Neural cell (in vitro differentiated cells): Measurements from ENCODE around the gene KSR2. TPM values are rescaled to one million over a fixed set of nuclear protein-coding genes. Genes with fewer than 3 reads are reported as not detected.

ENCODE experiments used
- H2AFZ ChIP-seq: fragments of 200-600, 300-800 bp; sonication (generic), shearing (Covaris generic); 2 replicates; pipeline ENCODE4 v1.6.0; 2014; ENCODE audit warnings: low read depth, mild to moderate bottlenecking, antibody characterized with exemption, low read length, moderate library complexity
- H3F3A ChIP-seq: fragments of 200-600 bp; shearing (Covaris generic); 2 replicates; pipeline ENCODE4 v1.6.1; 2016; ENCODE audit warnings: mild to moderate bottlenecking, moderate library complexity, mixed read lengths, antibody characterized with exemption, low read length; ENCODE audit not compliant: insufficient read depth, poor library complexity, severe bottlenecking
- H3K27ac ChIP-seq: fragments of 200-600, 300-800 bp; sonication (generic), shearing (Covaris generic); 2 replicates; pipeline ENCODE4 v1.5.1; 2014; ENCODE audit warnings: mild to moderate bottlenecking, low read length, moderate library complexity
- H3K27me3 ChIP-seq: fragments of 300-800, 200-600 bp; sonication (generic), shearing (Covaris generic); 2 replicates; pipeline ENCODE4 v1.6.0; 2014; ENCODE audit warnings: mild to moderate bottlenecking, low read depth, low read length, moderate library complexity; ENCODE audit not compliant: insufficient read depth
- H3K36me3 ChIP-seq: fragments of 300-800, 200-600 bp; sonication (generic), shearing (Covaris generic); 2 replicates; pipeline ENCODE4 v1.5.1; 2014; ENCODE audit warnings: mild to moderate bottlenecking, antibody characterized with exemption, low read length, moderate library complexity; ENCODE audit not compliant: insufficient read depth
- H3K4me2 ChIP-seq: fragments of 300-800, 200-600 bp; sonication (generic), shearing (Covaris generic); 2 replicates; pipeline ENCODE4 v1.6.0; 2014; ENCODE audit warnings: mild to moderate bottlenecking, low read length
- H3K4me3 ChIP-seq: fragments of 300-800, 200-600 bp; sonication (generic), shearing (Covaris generic); 2 replicates; pipeline ENCODE4 v1.5.1; 2014; ENCODE audit warnings: mild to moderate bottlenecking, low read length, moderate library complexity
- H3K79me2 ChIP-seq: fragments of 200-600 bp; shearing (Covaris generic); replicated peaks from 2 replicates; pipeline ENCODE4 v1.6.0; 2014; ENCODE audit warnings: mild to moderate bottlenecking, low read length, moderate library complexity; ENCODE audit not compliant: insufficient read depth
- H3K9ac ChIP-seq: fragments of 300-800, 200-600 bp; sonication (generic), shearing (Covaris generic); 2 replicates; pipeline ENCODE4 v1.6.1; 2016; ENCODE audit warnings: mild to moderate bottlenecking, low read length, mixed read lengths
- H3K9me2 ChIP-seq: fragments of 200-600 bp; shearing (Covaris generic); 2 replicates; pipeline ENCODE4 v1.6.1; 2016; ENCODE audit warnings: mild to moderate bottlenecking, low read length, mixed read lengths; ENCODE audit not compliant: insufficient read depth
- H3K9me3 ChIP-seq: fragments of 200-600, 300-800 bp; sonication (generic), shearing (Covaris generic); 2 replicates; pipeline ENCODE4 v1.6.1; 2016; ENCODE audit warnings: mild to moderate bottlenecking, mixed run types, low read length, moderate library complexity, mixed read lengths
- H4K20me1 ChIP-seq: fragments of 200-600 bp; shearing (Covaris generic); 2 replicates; pipeline ENCODE4 v1.6.1; 2016; ENCODE audit warnings: mild to moderate bottlenecking, mixed run types; ENCODE audit not compliant: insufficient read depth
- EP300 ChIP-seq: fragments of 450-650 bp; conservative IDR thresholded peaks from 2 replicates; pipeline ENCODE4 v1.6.1; 2014; ENCODE audit warnings: antibody characterized with exemption, mild to moderate bottlenecking, moderate library complexity; ENCODE audit not compliant: poor library complexity, severe bottlenecking
- EZH2 ChIP-seq: fragments of 200-600, 300-800 bp; shearing (Covaris generic), sonication (generic); IDR thresholded peaks from 2 replicates; pipeline ENCODE4 v1.6.1; 2014; ENCODE audit warnings: antibody characterized with exemption, low read length, borderline replicate concordance, mild to moderate bottlenecking; ENCODE audit not compliant: insufficient read depth, poor library complexity, severe bottlenecking
- MXI1 ChIP-seq: fragments of 450-650 bp; conservative IDR thresholded peaks from 2 replicates; pipeline ENCODE4 v1.6.1; 2014; ENCODE audit warnings: antibody characterized with exemption, mild to moderate bottlenecking; ENCODE audit not compliant: poor library complexity, severe bottlenecking
- POLR2AphosphoS5 ChIP-seq: IDR thresholded peaks from 2 replicates; pipeline ENCODE4 v1.6.1; 2012
- RAD21 ChIP-seq: fragments of 450-650 bp; conservative IDR thresholded peaks from 2 replicates; pipeline ENCODE4 v1.6.1; 2014; ENCODE audit warnings: antibody characterized with exemption, mild to moderate bottlenecking, moderate library complexity
- SMC3 ChIP-seq: fragments of 450-650 bp; conservative IDR thresholded peaks from 2 replicates; pipeline ENCODE4 v1.6.1; 2014; ENCODE audit warnings: antibody characterized with exemption, mild to moderate bottlenecking, moderate library complexity; ENCODE audit not compliant: poor library complexity
- TAF1 ChIP-seq: IDR thresholded peaks from 2 replicates; pipeline ENCODE4 v1.6.1; 2012; ENCODE audit warnings: low read depth
- polyA plus RNA-seq: library from polyadenylated mRNA; depleted of rRNA; stranded (reverse); fragments of >200 nt; gene quantifications from 2 replicates; pipeline ENCODE4 v1.2.3, GENCODE V29; 2014
- TF ChIP-seq, protein P1 (sequence below): IDR thresholded peaks from 2 replicates; pipeline ENCODE4 v1.6.1; 2012; ENCODE audit warnings: borderline replicate concordance
- TF ChIP-seq, protein P2 (sequence below): fragments of 450-650 bp; IDR thresholded peaks from 2 replicates; pipeline ENCODE4 v1.5.1; 2014; ENCODE audit warnings: antibody characterized with exemption, mild to moderate bottlenecking, moderate library complexity; ENCODE audit not compliant: poor library complexity, severe bottlenecking

KSR2 gene
- polyA plus RNA-seq, 1 donor from 2014 or later: 3.0 TPM

DNA sequence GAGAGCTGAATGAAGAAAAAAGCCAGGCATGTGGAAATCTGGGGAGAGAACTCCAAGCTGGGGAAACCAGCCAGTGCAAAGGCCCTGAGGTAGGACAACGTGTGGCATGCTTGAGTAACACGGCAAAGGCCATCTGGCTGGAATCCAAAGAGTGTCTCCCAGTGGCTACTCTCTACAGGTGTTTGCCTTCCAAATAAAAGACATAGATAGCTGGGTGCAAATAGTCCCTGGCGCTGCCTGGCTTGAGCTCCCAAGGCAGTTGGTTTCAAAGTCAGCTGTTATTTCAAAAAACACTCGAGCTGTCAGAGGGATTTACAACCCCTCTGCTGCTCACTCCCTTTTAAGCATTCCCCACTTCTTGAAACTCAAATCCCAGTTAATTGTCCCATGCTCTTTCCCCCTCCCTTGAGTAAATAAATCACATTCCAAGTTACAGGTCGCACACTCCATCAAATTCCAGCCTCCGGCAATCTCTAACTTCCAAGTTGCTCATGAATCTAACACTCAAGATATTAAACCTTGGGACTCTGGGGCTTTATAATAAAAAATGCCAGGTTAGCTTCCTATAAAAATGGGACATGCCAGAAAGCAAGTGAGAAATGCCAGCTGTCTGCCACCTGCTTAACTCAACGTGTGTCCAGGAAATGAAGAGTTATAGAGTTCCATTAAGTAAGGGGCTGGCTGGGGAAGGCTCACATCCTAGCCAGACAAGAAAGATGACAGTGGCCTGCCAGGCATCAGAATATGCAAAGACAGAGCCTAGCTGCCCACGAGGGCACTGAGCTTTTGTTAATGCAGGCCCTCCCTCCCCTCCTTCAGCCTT, 473.7 kb downstream of the KSR2 start:
- H3K9me2 ChIP-seq: no peaks in the 10 kb centered on the region
- no peak overlapping the region for H3K4me2 ChIP-seq
- no peaks in the 10 kb centered on the region for H3F3A ChIP-seq
- no peak overlapping the region for H2AFZ ChIP-seq
- no peaks in the 10 kb centered on the region for H3K9me3 ChIP-seq
- no peak overlapping the region for H3K4me3 ChIP-seq
- no peak overlapping the region for H3K27ac ChIP-seq
- TF ChIP-seq, protein P1, sequence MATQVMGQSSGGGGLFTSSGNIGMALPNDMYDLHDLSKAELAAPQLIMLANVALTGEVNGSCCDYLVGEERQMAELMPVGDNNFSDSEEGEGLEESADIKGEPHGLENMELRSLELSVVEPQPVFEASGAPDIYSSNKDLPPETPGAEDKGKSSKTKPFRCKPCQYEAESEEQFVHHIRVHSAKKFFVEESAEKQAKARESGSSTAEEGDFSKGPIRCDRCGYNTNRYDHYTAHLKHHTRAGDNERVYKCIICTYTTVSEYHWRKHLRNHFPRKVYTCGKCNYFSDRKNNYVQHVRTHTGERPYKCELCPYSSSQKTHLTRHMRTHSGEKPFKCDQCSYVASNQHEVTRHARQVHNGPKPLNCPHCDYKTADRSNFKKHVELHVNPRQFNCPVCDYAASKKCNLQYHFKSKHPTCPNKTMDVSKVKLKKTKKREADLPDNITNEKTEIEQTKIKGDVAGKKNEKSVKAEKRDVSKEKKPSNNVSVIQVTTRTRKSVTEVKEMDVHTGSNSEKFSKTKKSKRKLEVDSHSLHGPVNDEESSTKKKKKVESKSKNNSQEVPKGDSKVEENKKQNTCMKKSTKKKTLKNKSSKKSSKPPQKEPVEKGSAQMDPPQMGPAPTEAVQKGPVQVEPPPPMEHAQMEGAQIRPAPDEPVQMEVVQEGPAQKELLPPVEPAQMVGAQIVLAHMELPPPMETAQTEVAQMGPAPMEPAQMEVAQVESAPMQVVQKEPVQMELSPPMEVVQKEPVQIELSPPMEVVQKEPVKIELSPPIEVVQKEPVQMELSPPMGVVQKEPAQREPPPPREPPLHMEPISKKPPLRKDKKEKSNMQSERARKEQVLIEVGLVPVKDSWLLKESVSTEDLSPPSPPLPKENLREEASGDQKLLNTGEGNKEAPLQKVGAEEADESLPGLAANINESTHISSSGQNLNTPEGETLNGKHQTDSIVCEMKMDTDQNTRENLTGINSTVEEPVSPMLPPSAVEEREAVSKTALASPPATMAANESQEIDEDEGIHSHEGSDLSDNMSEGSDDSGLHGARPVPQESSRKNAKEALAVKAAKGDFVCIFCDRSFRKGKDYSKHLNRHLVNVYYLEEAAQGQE: no peak
- TF ChIP-seq TAF1 (no peak), RAD21 (no peak), EZH2 (no peak), POLR2AphosphoS5 (no peak), SMC3 (no peak), MXI1 (no peak), EP300 (no peak)
- TF ChIP-seq, protein P2, sequence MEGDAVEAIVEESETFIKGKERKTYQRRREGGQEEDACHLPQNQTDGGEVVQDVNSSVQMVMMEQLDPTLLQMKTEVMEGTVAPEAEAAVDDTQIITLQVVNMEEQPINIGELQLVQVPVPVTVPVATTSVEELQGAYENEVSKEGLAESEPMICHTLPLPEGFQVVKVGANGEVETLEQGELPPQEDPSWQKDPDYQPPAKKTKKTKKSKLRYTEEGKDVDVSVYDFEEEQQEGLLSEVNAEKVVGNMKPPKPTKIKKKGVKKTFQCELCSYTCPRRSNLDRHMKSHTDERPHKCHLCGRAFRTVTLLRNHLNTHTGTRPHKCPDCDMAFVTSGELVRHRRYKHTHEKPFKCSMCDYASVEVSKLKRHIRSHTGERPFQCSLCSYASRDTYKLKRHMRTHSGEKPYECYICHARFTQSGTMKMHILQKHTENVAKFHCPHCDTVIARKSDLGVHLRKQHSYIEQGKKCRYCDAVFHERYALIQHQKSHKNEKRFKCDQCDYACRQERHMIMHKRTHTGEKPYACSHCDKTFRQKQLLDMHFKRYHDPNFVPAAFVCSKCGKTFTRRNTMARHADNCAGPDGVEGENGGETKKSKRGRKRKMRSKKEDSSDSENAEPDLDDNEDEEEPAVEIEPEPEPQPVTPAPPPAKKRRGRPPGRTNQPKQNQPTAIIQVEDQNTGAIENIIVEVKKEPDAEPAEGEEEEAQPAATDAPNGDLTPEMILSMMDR: no peak
- no peaks in the 10 kb centered on the region for H4K20me1 ChIP-seq
- H3K27me3 ChIP-seq: no peaks in the 10 kb centered on the region
- H3K36me3 ChIP-seq: no peaks in the 10 kb centered on the region
- no peak overlapping the region for H3K9ac ChIP-seq
- H3K79me2 ChIP-seq: no peaks in the 10 kb centered on the region

DNA sequence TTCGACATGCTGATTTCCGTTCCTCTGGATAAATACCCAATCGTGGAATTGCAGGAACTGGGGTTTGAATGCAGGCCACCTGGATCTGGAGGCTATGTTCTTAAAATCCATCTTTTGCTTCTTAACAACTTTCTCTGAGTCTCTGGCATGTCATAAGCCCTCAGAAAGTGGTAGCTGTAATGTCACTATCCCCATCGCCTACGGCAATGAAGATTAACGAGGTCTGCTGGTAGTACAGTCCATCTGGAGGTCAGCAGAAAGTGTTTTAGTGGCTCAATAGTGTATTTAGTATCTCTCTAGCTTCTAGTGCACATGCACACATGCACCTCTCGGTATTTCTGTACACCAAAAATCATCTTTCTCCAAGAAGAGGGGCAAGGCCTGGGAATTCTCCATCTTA, 477.1 kb downstream of the KSR2 start:
- Histone ChIP-seq H2AFZ (no peak overlapping the region), H3K79me2 (no peaks in the 10 kb centered on the region), H3K9ac (no peak overlapping the region), H3F3A (no peaks in the 10 kb centered on the region), H4K20me1 (no peaks in the 10 kb centered on the region), H3K9me2 (no peaks in the 10 kb centered on the region), H3K27me3 (no peaks in the 10 kb centered on the region), H3K9me3 (no peaks in the 10 kb centered on the region), H3K4me2 (no peak overlapping the region), H3K4me3 (no peak overlapping the region), H3K36me3 (no peaks in the 10 kb centered on the region), H3K27ac (no peak overlapping the region)
- TF ChIP-seq RAD21: no peak
- no peak for TF ChIP-seq POLR2AphosphoS5
- TF ChIP-seq, protein P1: no peak
- TF ChIP-seq EP300: no peak
- TF ChIP-seq EZH2: no peak
- TF ChIP-seq TAF1: no peak
- TF ChIP-seq, protein P2: no peak
- TF ChIP-seq MXI1: no peak
- TF ChIP-seq SMC3: no peak
